Measurements from ENCODE around the gene ADAMTS19. TPM values are rescaled to one million over a fixed set of nuclear protein-coding genes. Genes with fewer than 3 reads are reported as not detected.
"Not testable (repeated sequence)": the region's sequence is repeated elsewhere in the genome, so short reads cannot be mapped to it uniquely, and the experiment has no call there.

Gene ADAMTS19
- total and polyA plus RNA-seq, 7 experiments from 2014 or later = not detected

- H3K27me3 Mint-ChIP-seq, H3K9me3 Mint-ChIP-seq, POLR2A ChIA-PET: not testable (repeated sequence)
Measured at GRCh38 chr5:129428636-129429035, 31.5 kb upstream of the ADAMTS19 start.

DNA sequence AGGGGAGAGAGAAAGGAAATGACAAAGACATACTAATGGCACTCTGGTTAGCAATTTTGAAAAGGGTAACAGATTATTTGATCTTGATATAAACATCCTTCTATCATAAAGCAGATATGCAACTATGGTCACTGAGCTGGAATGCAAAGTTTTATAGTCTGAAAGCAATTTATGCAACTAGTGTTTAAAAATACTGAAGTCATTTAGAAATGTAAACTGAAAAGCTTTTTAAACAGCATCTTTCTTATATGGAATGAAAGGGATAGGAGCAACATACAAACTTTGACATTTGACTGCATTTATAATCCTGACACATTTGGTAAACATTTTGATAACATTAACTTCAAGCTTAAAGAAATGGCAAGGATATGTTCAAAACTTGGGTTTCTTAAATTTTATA is 28.7 kb upstream of the ADAMTS19 start:
- no peak overlapping the region for H3K27ac ChIP-seq (ENCODE audit: low read depth, low read length)
- intact Hi-C loops (cut with micrococcal nuclease) = no loop called here
- no peaks in the 10 kb centered on the region for H3K4me1 ChIP-seq (ENCODE audit: control insufficient read depth in 2 of 2, insufficient read depth in 2 of 2, low read length in 2 of 2)
- ATAC-seq (no peak), DNase-seq (no peak)
- Mint-ChIP-seq H3K36me3 (no peaks in the 10 kb centered on the region), H3K27ac (no peak overlapping the region), H3K4me3 (no peak overlapping the region), H3K9me3 (peaks cover 0 to 9% (median 1%) of the 10 kb centered on the region in 11 donors), H3K4me1 (peaks cover 0 to 2% (median 0%) of the 10 kb centered on the region in 7 donors), H3K27me3 (peaks cover 0 to 4% (median 0%) of the 10 kb centered on the region in 5 donors)
- H3K4me3 ChIP-seq (ENCODE audit: low read length) = no peak overlapping the region
- H3K36me3 ChIP-seq (ENCODE audit: control insufficient read depth in 2 of 3, insufficient read depth in 3 of 3, low read length in 3 of 3) = no peaks in the 10 kb centered on the region
- POLR2A ChIA-PET = no interaction called here
- no peaks in the 10 kb centered on the region for H3K9me3 ChIP-seq (ENCODE audit: control insufficient read depth in 2 of 3, low read length in 3 of 3)
- H3K27me3 ChIP-seq (ENCODE audit: control insufficient read depth in 2 of 2, insufficient read depth in 2 of 2, low read length in 2 of 2) = no peaks in the 10 kb centered on the region
- CTCF ChIA-PET = no interaction called here

More at GRCh38 chr5:129428636-129429035, 31.5 kb upstream of the ADAMTS19 start:
- H3K27ac ChIP-seq (ENCODE audit: low read depth, low read length); H3K27me3 ChIP-seq (ENCODE audit: control insufficient read depth in 2 of 2, insufficient read depth in 2 of 2, low read length in 2 of 2); H3K4me1 Mint-ChIP-seq; H3K4me3 ChIP-seq (ENCODE audit: low read length); H3K36me3 ChIP-seq (ENCODE audit: control insufficient read depth in 2 of 3, insufficient read depth in 3 of 3, low read length in 3 of 3); H3K4me1 ChIP-seq (ENCODE audit: control insufficient read depth in 2 of 2, insufficient read depth in 2 of 2, low read length in 2 of 2); H3K4me3 Mint-ChIP-seq; intact Hi-C loops (cut with micrococcal nuclease); H3K9me3 ChIP-seq (ENCODE audit: control insufficient read depth in 2 of 3, low read length in 3 of 3); CTCF ChIA-PET; H3K27ac Mint-ChIP-seq; H3K36me3 Mint-ChIP-seq; ATAC-seq; DNase-seq: not testable (repeated sequence)

DNA sequence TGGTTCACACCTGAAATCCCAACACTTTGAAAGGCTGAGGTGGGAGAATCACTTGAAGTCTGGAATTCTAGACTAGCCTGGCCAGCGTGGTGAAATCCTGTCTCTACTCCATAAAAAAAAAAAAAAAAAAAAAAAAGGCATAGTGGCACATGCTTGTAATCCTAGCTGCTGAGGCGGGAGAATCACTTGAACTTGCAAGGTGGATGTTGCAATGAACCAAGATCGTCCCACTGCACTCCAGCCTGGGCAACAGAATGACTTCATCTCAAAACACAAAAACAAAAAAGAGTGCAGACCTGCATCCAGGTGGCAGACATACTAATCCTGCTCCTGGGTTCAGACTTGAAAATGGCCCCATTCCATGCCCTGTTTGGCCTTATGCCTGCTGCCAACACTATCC is 21.8 kb upstream of the ADAMTS19 start:
- ChIA-PET POLR2A (interaction anchor here (0.8 kb wide), 1 partner anchor 12 kb away, joined by 3 read pairs; no protein-coding TSS in a partner anchor), CTCF (no interaction called here)
- Mint-ChIP-seq H3K4me3 (no peak overlapping the region), H3K9me3 (peaks cover 0 to 5% (median 0%) of the 10 kb centered on the region in 11 donors), H3K4me1 (no peaks in the 10 kb centered on the region), H3K27ac (no peak overlapping the region), H3K27me3 (no peaks in the 10 kb centered on the region), H3K36me3 (no peaks in the 10 kb centered on the region)
- Histone ChIP-seq H3K4me3 (ENCODE audit: low read length) (no peak overlapping the region), H3K27ac (ENCODE audit: low read depth, low read length) (no peak overlapping the region), H3K36me3 (ENCODE audit: control insufficient read depth in 2 of 3, insufficient read depth in 3 of 3, low read length in 3 of 3) (no peaks in the 10 kb centered on the region), H3K9me3 (ENCODE audit: control insufficient read depth in 2 of 3, low read length in 3 of 3) (no peaks in the 10 kb centered on the region), H3K4me1 (ENCODE audit: control insufficient read depth in 2 of 2, insufficient read depth in 2 of 2, low read length in 2 of 2) (no peaks in the 10 kb centered on the region), H3K27me3 (ENCODE audit: control insufficient read depth in 2 of 2, insufficient read depth in 2 of 2, low read length in 2 of 2) (no peaks in the 10 kb centered on the region)
- ATAC-seq = no peak
- DNase-seq = no peak
- intact Hi-C loops (cut with micrococcal nuclease) = no loop called here

GRCh38 chr5:129440424-129440823 is 19.7 kb upstream of the ADAMTS19 start:
- no peaks in the 10 kb centered on the region for H3K27me3 Mint-ChIP-seq
- CTCF ChIA-PET = no interaction called here

DNA sequence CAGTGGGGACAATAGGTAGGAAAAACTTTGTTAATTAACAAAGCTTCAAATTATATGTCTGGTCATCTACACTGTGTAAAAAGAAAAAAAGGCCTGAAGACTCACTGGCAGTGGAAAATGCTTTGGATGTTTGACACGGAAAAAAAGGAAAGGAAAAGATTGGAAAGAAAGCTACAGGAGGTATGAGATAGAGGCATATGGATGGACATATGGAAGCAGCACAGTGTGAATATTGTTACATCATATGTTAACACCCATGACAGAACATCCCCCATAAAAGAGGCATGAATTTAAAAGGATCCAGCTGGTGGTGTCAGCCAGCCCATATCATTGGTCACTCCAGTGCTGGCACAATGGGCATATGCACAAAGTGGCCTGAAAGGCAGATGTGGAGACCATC is 19.0 kb upstream of the ADAMTS19 start:
- H3K27me3 ChIP-seq (ENCODE audit: control insufficient read depth in 2 of 2, insufficient read depth in 2 of 2, low read length in 2 of 2) = no peaks in the 10 kb centered on the region
- ChIA-PET POLR2A (no interaction called here), CTCF (interaction anchor here (0.5 kb wide), 1 partner anchor 12 kb away, joined by 4 read pairs; no protein-coding TSS in a partner anchor)
- DNase-seq (no peak), ATAC-seq (no peak)
- H3K36me3 Mint-ChIP-seq = no peaks in the 10 kb centered on the region
- intact Hi-C loops (cut with micrococcal nuclease) = no loop called here
- H3K9me3 Mint-ChIP-seq = peaks cover 0 to 3% (median 0%) of the 10 kb centered on the region in 11 donors
- H3K27me3 Mint-ChIP-seq = no peaks in the 10 kb centered on the region
- H3K36me3 ChIP-seq (ENCODE audit: control insufficient read depth in 2 of 3, insufficient read depth in 3 of 3, low read length in 3 of 3) = no peaks in the 10 kb centered on the region
- no peaks in the 10 kb centered on the region for H3K4me1 Mint-ChIP-seq
- no peak overlapping the region for H3K27ac Mint-ChIP-seq
- H3K4me3 Mint-ChIP-seq = no peak overlapping the region
- no peak overlapping the region for H3K27ac ChIP-seq (ENCODE audit: low read depth, low read length)
- H3K4me1 ChIP-seq (ENCODE audit: control insufficient read depth in 2 of 2, insufficient read depth in 2 of 2, low read length in 2 of 2) = no peaks in the 10 kb centered on the region
- H3K4me3 ChIP-seq (ENCODE audit: low read length) = no peak overlapping the region
- H3K9me3 ChIP-seq (ENCODE audit: control insufficient read depth in 2 of 3, low read length in 3 of 3) = no peaks in the 10 kb centered on the region

More at GRCh38 chr5:129440424-129440823, 19.7 kb upstream of the ADAMTS19 start:
- no peak overlapping the region for H3K4me3 Mint-ChIP-seq
- peaks cover 0 to 3% (median 0%) of the 10 kb centered on the region in 11 donors for H3K9me3 Mint-ChIP-seq
- intact Hi-C loops (cut with micrococcal nuclease) = no loop called here
- Histone ChIP-seq H3K27me3 (ENCODE audit: control insufficient read depth in 2 of 2, insufficient read depth in 2 of 2, low read length in 2 of 2) (no peaks in the 10 kb centered on the region), H3K27ac (ENCODE audit: low read depth, low read length) (no peak overlapping the region), H3K4me1 (ENCODE audit: control insufficient read depth in 2 of 2, insufficient read depth in 2 of 2, low read length in 2 of 2) (no peaks in the 10 kb centered on the region), H3K9me3 (ENCODE audit: control insufficient read depth in 2 of 3, low read length in 3 of 3) (no peaks in the 10 kb centered on the region), H3K36me3 (ENCODE audit: control insufficient read depth in 2 of 3, insufficient read depth in 3 of 3, low read length in 3 of 3) (no peaks in the 10 kb centered on the region), H3K4me3 (ENCODE audit: low read length) (no peak overlapping the region)
- no peak for DNase-seq
- no peak overlapping the region for H3K27ac Mint-ChIP-seq
- no peaks in the 10 kb centered on the region for H3K36me3 Mint-ChIP-seq
- no peak for ATAC-seq
- H3K4me1 Mint-ChIP-seq = no peaks in the 10 kb centered on the region
- POLR2A ChIA-PET = no interaction called here

GRCh38 chr5:129445379-129445778 is 14.7 kb upstream of the ADAMTS19 start:
- CTCF ChIA-PET = no interaction called here
- Histone ChIP-seq H3K9me3 (ENCODE audit: control insufficient read depth in 2 of 3, low read length in 3 of 3) (no peaks in the 10 kb centered on the region), H3K27me3 (ENCODE audit: control insufficient read depth in 2 of 2, insufficient read depth in 2 of 2, low read length in 2 of 2) (no peaks in the 10 kb centered on the region), H3K27ac (ENCODE audit: low read depth, low read length) (no peak overlapping the region), H3K4me1 (ENCODE audit: control insufficient read depth in 2 of 2, insufficient read depth in 2 of 2, low read length in 2 of 2) (no peaks in the 10 kb centered on the region), H3K36me3 (ENCODE audit: control insufficient read depth in 2 of 3, insufficient read depth in 3 of 3, low read length in 3 of 3) (no peaks in the 10 kb centered on the region), H3K4me3 (ENCODE audit: low read length) (no peak overlapping the region)
- no peaks in the 10 kb centered on the region for H3K36me3 Mint-ChIP-seq
- POLR2A ChIA-PET = no interaction called here
- no peak overlapping the region for H3K4me3 Mint-ChIP-seq
- intact Hi-C loops (cut with micrococcal nuclease) = no loop called here
- H3K27me3 Mint-ChIP-seq = peaks cover 0 to 5% (median 0%) of the 10 kb centered on the region in 5 donors
- no peaks in the 10 kb centered on the region for H3K4me1 Mint-ChIP-seq
- no peak for DNase-seq
- ATAC-seq = no peak
- peaks cover 0 to 16% (median 0%) of the 10 kb centered on the region in 11 donors for H3K9me3 Mint-ChIP-seq
- no peak overlapping the region for H3K27ac Mint-ChIP-seq

DNA sequence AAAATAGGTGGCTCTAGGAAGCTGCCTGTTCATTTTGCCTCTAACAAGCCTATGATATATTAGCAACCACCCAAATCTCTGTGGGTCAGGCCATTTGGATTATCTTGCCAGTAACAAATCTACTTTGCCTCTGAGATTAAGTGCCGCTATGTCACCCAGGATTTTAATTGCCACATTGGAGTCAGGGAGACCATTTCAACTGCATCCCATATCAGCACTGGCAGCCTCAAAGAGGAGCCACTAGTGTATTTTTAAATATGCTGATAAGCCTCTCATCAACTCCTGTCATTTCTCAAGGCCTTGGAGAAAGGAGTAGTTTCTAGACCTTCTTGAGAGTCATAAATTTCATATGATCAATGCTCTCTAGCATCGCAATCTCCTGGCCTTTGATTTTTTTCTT is 12.1 kb upstream of the ADAMTS19 start:
- no peaks in the 10 kb centered on the region for H3K36me3 ChIP-seq (ENCODE audit: control insufficient read depth in 2 of 3, insufficient read depth in 3 of 3, low read length in 3 of 3)
- intact Hi-C loops (cut with micrococcal nuclease) = no loop called here
- H3K9me3 ChIP-seq (ENCODE audit: control insufficient read depth in 2 of 3, low read length in 3 of 3) = no peaks in the 10 kb centered on the region
- H3K4me3 ChIP-seq (ENCODE audit: low read length) = no peak overlapping the region
- Mint-ChIP-seq H3K27me3 (peaks cover 0 to 14% (median 3%) of the 10 kb centered on the region in 5 donors), H3K36me3 (no peaks in the 10 kb centered on the region), H3K27ac (no peak overlapping the region), H3K4me1 (no peaks in the 10 kb centered on the region), H3K4me3 (no peak overlapping the region), H3K9me3 (peaks cover 0 to 22% (median 4%) of the 10 kb centered on the region in 11 donors)
- no peaks in the 10 kb centered on the region for H3K27me3 ChIP-seq (ENCODE audit: control insufficient read depth in 2 of 2, insufficient read depth in 2 of 2, low read length in 2 of 2)
- DNase-seq = no peak
- no peak for ATAC-seq
- H3K4me1 ChIP-seq (ENCODE audit: control insufficient read depth in 2 of 2, insufficient read depth in 2 of 2, low read length in 2 of 2) = no peaks in the 10 kb centered on the region
- no peak overlapping the region for H3K27ac ChIP-seq (ENCODE audit: low read depth, low read length)
- ChIA-PET CTCF (no interaction called here), POLR2A (no interaction called here)

Data from naive thymus-derived CD4-positive, alpha-beta T cell (primary cell).